Mesendoderm (in vitro differentiated cells): ENCODE data around the gene NINJ1.
A peak's percentile ranks its signal among the peaks of the same experiment; 100 is the strongest.

Experiments
- DNase-seq: peaks from one replicate; pipeline ENCODE4 v3.0.0; 2013
- H2AK5ac ChIP-seq: 2 replicates; pipeline ENCODE4 v1.6.1; 2013; ENCODE audit warnings: low read length, inconsistent platforms
- H2BK120ac ChIP-seq: 2 replicates; pipeline ENCODE4 v1.6.1; 2013; ENCODE audit warnings: low read depth, mild to moderate bottlenecking, low read length, moderate library complexity, mixed read lengths
- H2BK15ac ChIP-seq: replicated peaks from 2 replicates; pipeline ENCODE4 v1.6.1; 2013; ENCODE audit warnings: low read depth, mild to moderate bottlenecking, moderate library complexity
- H2BK5ac ChIP-seq: 2 replicates; pipeline ENCODE4 v1.6.1; 2013; ENCODE audit warnings: low read length, inconsistent platforms
- H3K18ac ChIP-seq: 2 replicates; pipeline ENCODE4 v1.6.1; 2013; ENCODE audit warnings: mild to moderate bottlenecking, low read length, mixed read lengths
- H3K23ac ChIP-seq: one replicate; pipeline ENCODE4 v1.6.1; 2013; ENCODE audit warnings: low read length
- H3K27ac ChIP-seq: 2 replicates; pipeline ENCODE4 v1.5.1; 2013; ENCODE audit warnings: low read depth, mild to moderate bottlenecking, inconsistent platforms, low read length, moderate library complexity
- H3K27me3 ChIP-seq: 2 replicates; pipeline ENCODE4 v1.6.1; 2013; ENCODE audit warnings: low read length, control low read depth, mild to moderate bottlenecking, inconsistent platforms; ENCODE audit not compliant: insufficient read depth, poor library complexity
- H3K36me3 ChIP-seq: 2 replicates; pipeline ENCODE4 v1.6.1; 2013; ENCODE audit warnings: low read length, inconsistent platforms; ENCODE audit not compliant: control insufficient read depth, insufficient read depth
- H3K4ac ChIP-seq: one replicate; pipeline ENCODE4 v1.6.1; 2013; ENCODE audit warnings: low read depth, mild to moderate bottlenecking, low read length, moderate library complexity
- H3K4me1 ChIP-seq: 2 replicates; pipeline ENCODE4 v1.6.1; 2013; ENCODE audit warnings: low read depth, low read length, inconsistent platforms; ENCODE audit not compliant: control insufficient read depth
- H3K4me2 ChIP-seq: 2 replicates; pipeline ENCODE4 v1.6.1; 2013; ENCODE audit warnings: low read length
- H3K4me3 ChIP-seq: 2 replicates; pipeline ENCODE4 v1.5.1; 2013; ENCODE audit warnings: mild to moderate bottlenecking, low read length
- H3K56ac ChIP-seq: one replicate; pipeline ENCODE4 v1.6.1; 2013; ENCODE audit warnings: low read length
- H3K79me1 ChIP-seq: 2 replicates; pipeline ENCODE4 v1.6.1; 2013; ENCODE audit warnings: low read length, inconsistent platforms
- H3K79me2 ChIP-seq: 2 replicates; pipeline ENCODE4 v1.6.1; 2013; ENCODE audit warnings: mild to moderate bottlenecking, low read length; ENCODE audit not compliant: control insufficient read depth, insufficient read depth
- H3K9ac ChIP-seq: 2 replicates; pipeline ENCODE4 v1.6.1; 2013; ENCODE audit warnings: low read length, inconsistent platforms
- H4K5ac ChIP-seq: one replicate; pipeline ENCODE4 v1.6.1; 2013; ENCODE audit warnings: low read length
- H4K8ac ChIP-seq: one replicate; pipeline ENCODE4 v1.6.1; 2013; ENCODE audit warnings: low read depth, mild to moderate bottlenecking, control low read depth, low read length, moderate library complexity
- WGBS: extraction: QIAGEN DNeasy Blood & Tissue Kit; methylation state at CpG from one replicate; pipeline ENCODE4 v1.1.7; 2013; ENCODE audit warnings: low lambda C conversion rate, missing lambda C conversion rate; ENCODE audit not compliant: insufficient coverage; ENCODE audit errors: extremely low coverage; 5-methylcytosine and 5-hydroxymethylcytosine counted together

Gene NINJ1

DNA sequence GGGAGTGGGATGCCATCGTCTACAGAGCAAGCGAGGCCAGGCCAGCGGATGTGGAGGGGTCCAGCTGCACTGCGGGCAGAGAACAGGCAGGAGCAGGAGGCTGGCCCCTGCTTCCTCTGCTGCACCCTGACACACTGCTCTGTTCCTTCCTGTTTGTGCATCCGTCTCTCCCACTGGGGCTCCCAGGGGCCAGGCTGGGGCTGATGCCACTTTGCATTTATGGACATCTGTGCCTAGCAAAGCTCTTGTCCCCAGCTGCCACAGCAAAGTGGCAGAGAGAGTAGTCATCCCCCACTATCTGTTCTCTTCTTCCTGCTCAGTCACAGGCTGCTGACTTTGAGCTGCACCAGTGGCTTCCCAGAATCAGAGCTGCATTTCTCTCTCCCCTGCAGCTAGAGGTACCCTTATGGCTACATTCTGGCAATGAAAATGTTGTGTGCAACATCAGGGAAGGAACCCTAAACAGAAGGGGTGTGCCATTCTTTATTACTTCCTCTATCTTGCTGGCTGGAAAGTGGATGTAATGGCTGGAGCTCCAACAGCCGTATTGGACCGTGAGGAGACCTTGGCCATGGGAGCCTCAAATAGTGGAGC is 4.2 kb upstream of the NINJ1 start:
- H3K9ac ChIP-seq, result no peak overlapping the region
- no peaks in the 10 kb centered on the region for H3K27me3 ChIP-seq
- H2BK5ac ChIP-seq, result no peak overlapping the region
- H3K4me3 ChIP-seq, result no peak overlapping the region
- no peak overlapping the region for H3K27ac ChIP-seq
- H2AK5ac ChIP-seq, result no peak overlapping the region
- H3K4me1 ChIP-seq, result no peaks in the 10 kb centered on the region
- H3K79me2 ChIP-seq, result no peaks in the 10 kb centered on the region
- no peak overlapping the region for H3K4me2 ChIP-seq
- no CpG with 5 or more reads among the region's 7 CpGs for WGBS
- no peaks in the 10 kb centered on the region for H3K79me1 ChIP-seq
- no peak overlapping the region for H2BK120ac ChIP-seq
- H3K36me3 ChIP-seq, result no peaks in the 10 kb centered on the region
- H2BK15ac ChIP-seq, result no peak overlapping the region
- H3K56ac ChIP-seq, result no peak overlapping the region
- H3K23ac ChIP-seq, result no peak overlapping the region
- H3K4ac ChIP-seq, result no peak overlapping the region
- DNase-seq, result no peak
- no peak overlapping the region for H4K5ac ChIP-seq
- no peak overlapping the region for H4K8ac ChIP-seq
- no peak overlapping the region for H3K18ac ChIP-seq

DNA sequence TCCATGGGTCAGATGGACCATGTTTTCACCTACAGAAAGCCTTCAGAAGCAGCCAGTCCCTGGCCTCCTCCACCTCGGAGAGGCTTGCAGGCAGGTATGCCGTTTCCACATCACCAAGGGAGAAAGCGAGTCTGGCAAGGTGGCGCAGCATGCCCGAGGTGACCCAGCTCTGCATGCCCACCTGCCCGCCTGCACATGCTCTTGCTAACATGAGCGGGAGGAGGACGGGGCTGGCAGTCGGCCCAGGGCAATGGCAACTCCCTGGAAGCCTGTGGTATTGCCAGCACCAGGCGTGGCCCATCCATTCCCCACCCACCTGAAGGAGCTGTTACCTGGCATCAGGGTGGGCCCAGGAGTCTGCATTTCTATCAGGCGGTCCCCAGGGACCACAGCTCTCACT is 3.3 kb upstream of the NINJ1 start:
- H3K18ac ChIP-seq, result no peak overlapping the region
- no peaks in the 10 kb centered on the region for H3K4me1 ChIP-seq
- no peaks in the 10 kb centered on the region for H3K36me3 ChIP-seq
- WGBS, result no CpG with 5 or more reads among the region's 11 CpGs
- H3K79me1 ChIP-seq, result no peaks in the 10 kb centered on the region
- H2BK15ac ChIP-seq, result no peak overlapping the region
- H2BK120ac ChIP-seq, result no peak overlapping the region
- H3K4me2 ChIP-seq, result no peak overlapping the region
- no peak overlapping the region for H3K9ac ChIP-seq
- no peak overlapping the region for H3K56ac ChIP-seq
- no peak overlapping the region for H4K5ac ChIP-seq
- H2BK5ac ChIP-seq, result no peak overlapping the region
- H3K27me3 ChIP-seq, result no peaks in the 10 kb centered on the region
- H3K79me2 ChIP-seq, result no peaks in the 10 kb centered on the region
- H4K8ac ChIP-seq, result no peak overlapping the region
- no peak for DNase-seq
- H3K27ac ChIP-seq, result no peak overlapping the region
- H3K4ac ChIP-seq, result no peak overlapping the region
- H3K4me3 ChIP-seq, result no peak overlapping the region
- no peak overlapping the region for H2AK5ac ChIP-seq
- no peak overlapping the region for H3K23ac ChIP-seq

- Histone ChIP-seq H3K36me3 (no peaks in the 10 kb centered on the region), H3K27ac (no peak overlapping the region), H2BK15ac (no peak overlapping the region), H3K23ac (no peak overlapping the region), H3K79me2 (no peaks in the 10 kb centered on the region), H3K4ac (no peak overlapping the region), H4K5ac (no peak overlapping the region), H3K27me3 (no peaks in the 10 kb centered on the region), H3K56ac (no peak overlapping the region), H3K18ac (no peak overlapping the region), H2BK120ac (no peak overlapping the region), H2BK5ac (no peak overlapping the region), H3K4me1 (no peaks in the 10 kb centered on the region), H3K4me3 (no peak overlapping the region), H2AK5ac (no peak overlapping the region), H3K9ac (no peak overlapping the region), H3K79me1 (no peaks in the 10 kb centered on the region), H3K4me2 (no peak overlapping the region), H4K8ac (no peak overlapping the region)
- no CpG with 5 or more reads among the region's 11 CpGs for WGBS
- DNase-seq, result no peak
These were observed 2.0 kb upstream of the NINJ1 start for GRCh38 chr9:93136011-93136440.

GRCh38 chr9:93134740-93135444 is 841 bp upstream of the NINJ1 start:
- no peaks in the 10 kb centered on the region for H3K79me1 ChIP-seq
- H3K56ac ChIP-seq, result peak overlapping the region; percentile 93
- no peaks in the 10 kb centered on the region for H3K27me3 ChIP-seq
- H3K4me1 ChIP-seq, result no peaks in the 10 kb centered on the region
- no peak overlapping the region for H4K8ac ChIP-seq
- no peak overlapping the region for H2BK5ac ChIP-seq
- DNase-seq, result no peak
- H3K4me3 ChIP-seq, result peak overlapping the region; percentile 8
- peak overlapping the region; percentile 90 for H3K4me2 ChIP-seq
- WGBS, result no CpG with 5 or more reads among the region's 14 CpGs
- no peak overlapping the region for H2BK120ac ChIP-seq
- H3K36me3 ChIP-seq, result no peaks in the 10 kb centered on the region
- no peaks in the 10 kb centered on the region for H3K79me2 ChIP-seq
- H3K4ac ChIP-seq, result no peak overlapping the region
- no peak overlapping the region for H3K27ac ChIP-seq
- H3K18ac ChIP-seq, result no peak overlapping the region
- H4K5ac ChIP-seq, result no peak overlapping the region
- no peak overlapping the region for H3K23ac ChIP-seq
- H2BK15ac ChIP-seq, result no peak overlapping the region
- peak overlapping the region; percentile 86 for H3K9ac ChIP-seq
- H2AK5ac ChIP-seq, result no peak overlapping the region

- DNase-seq, result peak; percentile 74
- H3K23ac ChIP-seq, result no peak overlapping the region
These were observed 403 bp downstream of the NINJ1 start for GRCh38 chr9:93133681-93134014.

More at GRCh38 chr9:93133681-93134014, 403 bp downstream of the NINJ1 start:
- Histone ChIP-seq H2AK5ac (no peak overlapping the region), H3K9ac (peak overlapping the region; percentile 77), H2BK5ac (no peak overlapping the region), H3K4ac (no peak overlapping the region), H3K36me3 (no peaks in the 10 kb centered on the region), H3K56ac (peak overlapping the region; percentile 84), H4K8ac (no peak overlapping the region), H3K79me1 (no peaks in the 10 kb centered on the region), H3K27ac (peak overlapping the region; percentile 37), H3K18ac (peak overlapping the region; percentile 34), H3K27me3 (no peaks in the 10 kb centered on the region), H2BK120ac (no peak overlapping the region), H4K5ac (no peak overlapping the region), H3K4me3 (peak overlapping the region; percentile 44), H3K4me1 (no peaks in the 10 kb centered on the region), H2BK15ac (no peak overlapping the region), H3K4me2 (peak overlapping the region; percentile 59), H3K79me2 (no peaks in the 10 kb centered on the region)
- no CpG with 5 or more reads among the region's 34 CpGs for WGBS
